ENCODE results near the gene HEY2.

GRCh38 chr6:125729983-125730382 is 19.4 kb upstream of the HEY2 start:
- TF ChIP-seq CTCF (conservative IDR thresholded peaks at IDR 0.05; ENCODE audit: low read length) (no peak), EZH2phosphoT487 (IDR thresholded peaks at IDR 0.05; ENCODE audit: borderline replicate concordance) (no peak)

All from Loucy (cell line).